HepG2 (cell line): ENCODE measurements around the gene PAM16. TPM values are rescaled to one million over a fixed set of nuclear protein-coding genes. Genes with fewer than 3 reads are reported as not detected.

Experiments used
- HOXD1 ChIP-seq: sonication (generic); formaldehyde crosslinking; IDR thresholded peaks from 2 replicates; pipeline ENCODE4 v1.5.0; 2020; ENCODE audit warnings: missing genetic modification reagents
- IRX3 ChIP-seq: sonication (generic); formaldehyde crosslinking; IDR thresholded peaks from 2 replicates; pipeline ENCODE4 v1.8.1; 2023; ENCODE audit warnings: mild to moderate bottlenecking, low read depth, missing genetic modification reagents, borderline replicate concordance
- KDM2A ChIP-seq: sonication (generic); formaldehyde crosslinking; IDR thresholded peaks from 2 replicates; pipeline ENCODE4 v1.4.0; 2020; ENCODE audit warnings: low read depth, missing genetic modification reagents, borderline replicate concordance
- KMT2B ChIP-seq: IDR thresholded peaks from 2 replicates; pipeline ENCODE4 v1.6.1; 2016; ENCODE audit warnings: missing genetic modification reagents, missing compliant biosample characterization
- MYNN ChIP-seq: sonication (generic); formaldehyde crosslinking; IDR thresholded peaks from 2 replicates; pipeline ENCODE4 v1.4.0; 2020; ENCODE audit warnings: mild to moderate bottlenecking, low read depth, missing genetic modification reagents
- NFIC ChIP-seq: IDR thresholded peaks from 2 replicates; pipeline ENCODE4 v1.6.1; 2012; ENCODE audit warnings: mild to moderate bottlenecking, low read length, inconsistent platforms
- PHF8 ChIP-seq: sonication (generic); formaldehyde crosslinking; IDR thresholded peaks from 2 replicates; pipeline ENCODE4 v1.5.0; 2020; ENCODE audit warnings: missing genetic modification reagents
- TEAD3 ChIP-seq: optimal IDR thresholded peaks from 2 replicates; pipeline ENCODE3; 2016; ENCODE audit warnings: borderline replicate concordance
- TGIF2 ChIP-seq: IDR thresholded peaks from 2 replicates; pipeline ENCODE4 v1.6.1; 2016; ENCODE audit warnings: control low read depth, missing compliant biosample characterization
- ZBTB7A ChIP-seq: sonication (generic); formaldehyde crosslinking; IDR thresholded peaks from 2 replicates; pipeline ENCODE4 v1.8.0; 2022; ENCODE audit warnings: mild to moderate bottlenecking, missing genetic modification reagents
- ZNF260 ChIP-seq: sonication (generic); formaldehyde crosslinking; IDR thresholded peaks from 2 replicates; pipeline ENCODE4 v1.4.0; 2020; ENCODE audit warnings: missing genetic modification reagents, low read depth, mild to moderate bottlenecking, borderline replicate concordance
- ZNF33B ChIP-seq: sonication (generic); formaldehyde crosslinking; IDR thresholded peaks from 2 replicates; pipeline ENCODE4 v1.5.1; 2020; ENCODE audit warnings: mild to moderate bottlenecking, missing genetic modification reagents
- ZNF720 ChIP-seq: sonication (generic); formaldehyde crosslinking; IDR thresholded peaks from 2 replicates; pipeline ENCODE4 v1.4.0; 2020; ENCODE audit warnings: missing genetic modification reagents
- ZSCAN25 ChIP-seq: sonication (generic); formaldehyde crosslinking; IDR thresholded peaks from 2 replicates; pipeline ENCODE4 v1.8.0; 2022; ENCODE audit warnings: mild to moderate bottlenecking, missing genetic modification reagents
- polyA plus RNA-seq, 8 experiments: library from polyadenylated mRNA; depleted of rRNA in 3 of 8; stranded (reverse) in 7 of 8; unstranded in 1 of 8; fragments of >200 nt; fragmentation: Illumina TruSeq in 4 of 8; extraction: Trizol in 4 of 8; gene quantifications; 2 replicates each; pipeline versions ENCODE4 v1.2.1 to v1.2.3, GENCODE V29; 2011 to 2016; ENCODE audit warnings: low read depth in 4 of 8, missing spikeins in 1 of 8, mixed read lengths in 1 of 8; ENCODE audit not compliant: insufficient read depth in 1 of 8
- total RNA-seq, 5 experiments: library from RNA; depleted of rRNA; stranded (reverse); fragments of >200 nt; fragmentation: Illumina TruSeq; extraction: Trizol; gene quantifications; 2 replicates each; pipeline ENCODE4 v1.2.3, GENCODE V29; 2016; ENCODE audit warnings: low read depth in 1 of 5
- TF ChIP-seq, protein P1 (sequence below): sonication (generic); formaldehyde crosslinking; IDR thresholded peaks from 2 replicates; pipeline ENCODE4 v1.4.0; 2020; ENCODE audit warnings: mild to moderate bottlenecking, missing genetic modification reagents
- TF ChIP-seq, protein P2 (sequence below): sonication (generic); formaldehyde crosslinking; IDR thresholded peaks from 2 replicates; pipeline ENCODE4 v1.4.0; 2020; ENCODE audit warnings: mild to moderate bottlenecking, missing genetic modification reagents
- TF ChIP-seq, protein P3 (sequence below): sonication (generic); formaldehyde crosslinking; IDR thresholded peaks from 2 replicates; pipeline ENCODE4 v1.5.1; 2020; ENCODE audit warnings: mild to moderate bottlenecking, missing genetic modification reagents, moderate library complexity
- TF ChIP-seq, protein P4 (sequence below): sonication (generic); formaldehyde crosslinking; IDR thresholded peaks from 2 replicates; pipeline ENCODE4 v1.4.0; 2020; ENCODE audit warnings: mild to moderate bottlenecking, missing genetic modification reagents
- TF ChIP-seq, protein P5 (sequence below): sonication (generic); formaldehyde crosslinking; IDR thresholded peaks from 2 replicates; pipeline ENCODE4 v1.9.0; 2022; ENCODE audit warnings: missing genetic modification reagents, mild to moderate bottlenecking, borderline replicate concordance

The PAM16 gene
- total and polyA plus RNA-seq, 2 of the 13 experiments (the other 11 are each of a cell fraction or from before 2014, with no cell fraction given) = 51.5 to 51.8 TPM

DNA sequence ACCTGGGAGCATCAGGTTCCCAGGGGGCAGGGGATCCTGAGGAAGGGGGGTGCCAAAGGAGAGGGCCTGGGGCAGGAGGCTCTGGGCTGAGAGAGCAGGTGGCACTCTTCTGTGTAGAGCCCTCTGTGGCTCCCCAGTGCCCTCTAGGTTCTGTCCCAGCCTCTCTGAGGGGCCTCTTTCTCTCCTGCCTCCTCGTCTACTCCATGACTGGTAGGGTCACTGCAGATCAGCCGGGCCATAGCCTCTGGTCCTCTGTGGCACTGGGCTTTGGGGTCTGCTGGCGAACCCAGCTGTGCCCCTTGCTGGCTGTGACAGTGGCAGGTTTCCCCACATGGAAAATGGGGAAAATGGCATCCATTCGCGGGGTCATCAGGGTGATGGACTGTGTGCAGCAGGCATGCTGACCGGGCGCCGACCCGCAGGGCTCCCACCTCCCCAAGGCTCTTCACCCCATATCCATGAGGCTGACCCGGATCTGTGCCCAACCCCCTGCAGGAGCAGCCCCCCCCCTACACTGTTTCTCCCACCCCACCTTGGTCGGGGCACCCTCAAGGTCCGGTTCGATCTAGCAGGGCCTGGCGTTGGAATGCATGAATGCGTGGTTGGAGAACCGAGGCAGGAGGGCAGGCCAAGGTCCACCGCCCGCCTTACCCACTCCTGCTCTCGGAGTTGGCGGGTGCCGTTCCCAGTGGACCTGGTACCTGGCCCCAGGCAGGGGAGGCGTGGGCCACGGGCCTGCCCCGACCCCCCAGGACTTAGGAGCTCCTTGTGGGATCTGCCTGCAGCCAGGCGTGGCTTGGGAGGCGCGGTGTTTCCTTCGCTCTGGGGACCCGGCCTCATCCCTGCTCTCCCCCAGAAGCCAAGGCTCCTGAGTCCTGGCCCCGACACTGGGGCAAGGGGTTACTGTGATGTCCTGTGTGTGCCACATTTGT lies 28.7 kb downstream of the PAM16 start (continued):
- TF ChIP-seq ZNF260 (CRISPR knock-in tag) (no peak), TEAD3 (peak; percentile 45), KDM2A (CRISPR knock-in tag) (peak; percentile 46; the same call in 1 of the 2 replicates), TGIF2 (CRISPR knock-in tag) (no peak), NFIC (no peak), MYNN (CRISPR knock-in tag) (no peak), ZSCAN25 (peak; percentile 91), IRX3 (CRISPR knock-in tag) (no peak), HOXD1 (CRISPR knock-in tag) (no peak), ZBTB7A (CRISPR knock-in tag) (0 out of 2 replicates have a peak, but pooled peaks have one; percentile 24), PHF8 (CRISPR knock-in tag) (no peak; the same call in none of the 2 replicates), ZNF720 (CRISPR knock-in tag) (no peak), KMT2B (CRISPR knock-in tag) (no peak), ZNF33B (no peak)
- TF ChIP-seq, protein P1, sequence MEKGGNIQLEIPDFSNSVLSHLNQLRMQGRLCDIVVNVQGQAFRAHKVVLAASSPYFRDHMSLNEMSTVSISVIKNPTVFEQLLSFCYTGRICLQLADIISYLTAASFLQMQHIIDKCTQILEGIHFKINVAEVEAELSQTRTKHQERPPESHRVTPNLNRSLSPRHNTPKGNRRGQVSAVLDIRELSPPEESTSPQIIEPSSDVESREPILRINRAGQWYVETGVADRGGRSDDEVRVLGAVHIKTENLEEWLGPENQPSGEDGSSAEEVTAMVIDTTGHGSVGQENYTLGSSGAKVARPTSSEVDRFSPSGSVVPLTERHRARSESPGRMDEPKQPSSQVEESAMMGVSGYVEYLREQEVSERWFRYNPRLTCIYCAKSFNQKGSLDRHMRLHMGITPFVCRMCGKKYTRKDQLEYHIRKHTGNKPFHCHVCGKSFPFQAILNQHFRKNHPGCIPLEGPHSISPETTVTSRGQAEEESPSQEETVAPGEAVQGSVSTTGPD (CRISPR knock-in tag) = no peak
- TF ChIP-seq, protein P2, sequence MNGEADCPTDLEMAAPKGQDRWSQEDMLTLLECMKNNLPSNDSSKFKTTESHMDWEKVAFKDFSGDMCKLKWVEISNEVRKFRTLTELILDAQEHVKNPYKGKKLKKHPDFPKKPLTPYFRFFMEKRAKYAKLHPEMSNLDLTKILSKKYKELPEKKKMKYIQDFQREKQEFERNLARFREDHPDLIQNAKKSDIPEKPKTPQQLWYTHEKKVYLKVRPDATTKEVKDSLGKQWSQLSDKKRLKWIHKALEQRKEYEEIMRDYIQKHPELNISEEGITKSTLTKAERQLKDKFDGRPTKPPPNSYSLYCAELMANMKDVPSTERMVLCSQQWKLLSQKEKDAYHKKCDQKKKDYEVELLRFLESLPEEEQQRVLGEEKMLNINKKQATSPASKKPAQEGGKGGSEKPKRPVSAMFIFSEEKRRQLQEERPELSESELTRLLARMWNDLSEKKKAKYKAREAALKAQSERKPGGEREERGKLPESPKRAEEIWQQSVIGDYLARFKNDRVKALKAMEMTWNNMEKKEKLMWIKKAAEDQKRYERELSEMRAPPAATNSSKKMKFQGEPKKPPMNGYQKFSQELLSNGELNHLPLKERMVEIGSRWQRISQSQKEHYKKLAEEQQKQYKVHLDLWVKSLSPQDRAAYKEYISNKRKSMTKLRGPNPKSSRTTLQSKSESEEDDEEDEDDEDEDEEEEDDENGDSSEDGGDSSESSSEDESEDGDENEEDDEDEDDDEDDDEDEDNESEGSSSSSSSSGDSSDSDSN (CRISPR knock-in tag) = peak; percentile 33
- TF ChIP-seq, protein P3, sequence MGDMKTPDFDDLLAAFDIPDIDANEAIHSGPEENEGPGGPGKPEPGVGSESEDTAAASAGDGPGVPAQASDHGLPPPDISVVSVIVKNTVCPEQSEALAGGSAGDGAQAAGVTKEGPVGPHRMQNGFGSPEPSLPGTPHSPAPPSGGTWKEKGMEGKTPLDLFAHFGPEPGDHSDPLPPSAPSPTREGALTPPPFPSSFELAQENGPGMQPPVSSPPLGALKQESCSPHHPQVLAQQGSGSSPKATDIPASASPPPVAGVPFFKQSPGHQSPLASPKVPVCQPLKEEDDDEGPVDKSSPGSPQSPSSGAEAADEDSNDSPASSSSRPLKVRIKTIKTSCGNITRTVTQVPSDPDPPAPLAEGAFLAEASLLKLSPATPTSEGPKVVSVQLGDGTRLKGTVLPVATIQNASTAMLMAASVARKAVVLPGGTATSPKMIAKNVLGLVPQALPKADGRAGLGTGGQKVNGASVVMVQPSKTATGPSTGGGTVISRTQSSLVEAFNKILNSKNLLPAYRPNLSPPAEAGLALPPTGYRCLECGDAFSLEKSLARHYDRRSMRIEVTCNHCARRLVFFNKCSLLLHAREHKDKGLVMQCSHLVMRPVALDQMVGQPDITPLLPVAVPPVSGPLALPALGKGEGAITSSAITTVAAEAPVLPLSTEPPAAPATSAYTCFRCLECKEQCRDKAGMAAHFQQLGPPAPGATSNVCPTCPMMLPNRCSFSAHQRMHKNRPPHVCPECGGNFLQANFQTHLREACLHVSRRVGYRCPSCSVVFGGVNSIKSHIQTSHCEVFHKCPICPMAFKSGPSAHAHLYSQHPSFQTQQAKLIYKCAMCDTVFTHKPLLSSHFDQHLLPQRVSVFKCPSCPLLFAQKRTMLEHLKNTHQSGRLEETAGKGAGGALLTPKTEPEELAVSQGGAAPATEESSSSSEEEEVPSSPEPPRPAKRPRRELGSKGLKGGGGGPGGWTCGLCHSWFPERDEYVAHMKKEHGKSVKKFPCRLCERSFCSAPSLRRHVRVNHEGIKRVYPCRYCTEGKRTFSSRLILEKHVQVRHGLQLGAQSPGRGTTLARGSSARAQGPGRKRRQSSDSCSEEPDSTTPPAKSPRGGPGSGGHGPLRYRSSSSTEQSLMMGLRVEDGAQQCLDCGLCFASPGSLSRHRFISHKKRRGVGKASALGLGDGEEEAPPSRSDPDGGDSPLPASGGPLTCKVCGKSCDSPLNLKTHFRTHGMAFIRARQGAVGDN (CRISPR knock-in tag) = peak; percentile 2; the same call in 1 of the 2 replicates
- TF ChIP-seq, protein P4, sequence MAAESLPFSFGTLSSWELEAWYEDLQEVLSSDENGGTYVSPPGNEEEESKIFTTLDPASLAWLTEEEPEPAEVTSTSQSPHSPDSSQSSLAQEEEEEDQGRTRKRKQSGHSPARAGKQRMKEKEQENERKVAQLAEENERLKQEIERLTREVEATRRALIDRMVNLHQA (CRISPR knock-in tag) = no peak
- TF ChIP-seq, protein P5, sequence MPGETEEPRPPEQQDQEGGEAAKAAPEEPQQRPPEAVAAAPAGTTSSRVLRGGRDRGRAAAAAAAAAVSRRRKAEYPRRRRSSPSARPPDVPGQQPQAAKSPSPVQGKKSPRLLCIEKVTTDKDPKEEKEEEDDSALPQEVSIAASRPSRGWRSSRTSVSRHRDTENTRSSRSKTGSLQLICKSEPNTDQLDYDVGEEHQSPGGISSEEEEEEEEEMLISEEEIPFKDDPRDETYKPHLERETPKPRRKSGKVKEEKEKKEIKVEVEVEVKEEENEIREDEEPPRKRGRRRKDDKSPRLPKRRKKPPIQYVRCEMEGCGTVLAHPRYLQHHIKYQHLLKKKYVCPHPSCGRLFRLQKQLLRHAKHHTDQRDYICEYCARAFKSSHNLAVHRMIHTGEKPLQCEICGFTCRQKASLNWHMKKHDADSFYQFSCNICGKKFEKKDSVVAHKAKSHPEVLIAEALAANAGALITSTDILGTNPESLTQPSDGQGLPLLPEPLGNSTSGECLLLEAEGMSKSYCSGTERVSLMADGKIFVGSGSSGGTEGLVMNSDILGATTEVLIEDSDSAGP = no peak
